Activated CD8-positive, alpha-beta T cell treated with anti-CD3 and anti-CD28 coated beads for 36 hours (primary cell): Measurements from ENCODE around the gene IKZF1. TPM values are rescaled to one million over a fixed set of nuclear protein-coding genes. Genes with fewer than 3 reads are reported as not detected.
A peak's percentile ranks its signal among the peaks of the same experiment; 100 is the strongest.

Experiments
- ATAC-seq: fragments of 200-7000 bp; cut with Tn5 transposase; one replicate; pipeline ENCODE4 v1.10.0; 2021; ENCODE audit warnings: mild to moderate bottlenecking, moderate library complexity
- CTCF ChIA-PET: fragments of 350-600 bp; sonication (Branson Sonifier 250); formaldehyde crosslinking; loops from one replicate; lab custom pipeline; 2021; ENCODE audit warnings: antibody characterized with exemption; lab: Charles Lee
- POLR2A ChIA-PET: fragments of 350-600 bp; sonication (Branson Sonifier 250); formaldehyde crosslinking; loops from one replicate; lab custom pipeline; 2021; ENCODE audit warnings: antibody characterized with exemption; lab: Charles Lee
- DNase-seq: peaks from one replicate; pipeline ENCODE4 v3.0.0-alpha.2; 2020
- H3K27ac Mint-ChIP-seq: one replicate; pipeline ENCODE4 v1.8.0; 2021; ENCODE audit warnings: mild to moderate bottlenecking, mixed read lengths
- H3K27me3 Mint-ChIP-seq: one replicate; pipeline ENCODE4 v1.8.0; 2021; ENCODE audit warnings: mixed read lengths
- H3K36me3 Mint-ChIP-seq: one replicate; pipeline ENCODE4 v1.8.0; 2021; ENCODE audit warnings: low read depth, mixed read lengths
- H3K4me1 Mint-ChIP-seq: one replicate; pipeline ENCODE4 v1.8.0; 2021; ENCODE audit warnings: low read depth, mixed read lengths
- H3K4me3 Mint-ChIP-seq: one replicate; pipeline ENCODE4 v1.8.0; 2021; ENCODE audit warnings: mild to moderate bottlenecking, moderate library complexity, mixed read lengths
- H3K9me3 Mint-ChIP-seq: one replicate; pipeline ENCODE4 v1.8.0; 2021; ENCODE audit warnings: mixed read lengths
- CTCF ChIP-seq: fragments of 200-600 bp; IDR thresholded peaks from one replicate; pipeline ENCODE4 v1.8.0; 2022; ENCODE audit warnings: antibody characterized with exemption, mild to moderate bottlenecking
- intact Hi-C: fragments of 100-400 bp; cut with micrococcal nuclease; formaldehyde crosslinking; loops from one replicate; pipeline ENCODE4 v1.10.0; 2022
- total RNA-seq, 2 experiments: library from RNA; stranded (reverse); gene quantifications; one replicate each; pipeline ENCODE4 v1.2.3, GENCODE V29; 2021

The IKZF1 gene
- total RNA-seq, 2 experiments from 2014 or later, result 277 to 295 TPM

GRCh38 chr7:50449501-50449880 is 145.0 kb downstream of the IKZF1 start:
- H3K4me3 Mint-ChIP-seq, result peak overlapping the region; percentile 92

GRCh38 chr7:50449881-50450589 is 145.5 kb downstream of the IKZF1 start, which contains the start of gene FIGNL1:
FIGNL1 (minus strand) TSS chr7:50450350; CDS start chr7:50447287, 3,063 bp downstream.
- DNase-seq (peak; percentile 90), ATAC-seq (peak; percentile 89)
- peaks cover 42% of the 10 kb centered on the region for H3K4me1 Mint-ChIP-seq
- POLR2A ChIA-PET, result interaction anchor here (0.7 to 1.4 kb wide), 7 partner anchors 10 to 183 kb away, joined by 3 to 8 read pairs (median 4); no protein-coding TSS in a partner anchor
- intact Hi-C loops, result no loop called here
- peak within 1 kb of the TSS; percentile 96 for H3K27ac Mint-ChIP-seq
- no peaks in the 10 kb centered on the region for H3K27me3 Mint-ChIP-seq
- H3K36me3 Mint-ChIP-seq, result peaks cover 28% of the 10 kb centered on the region
- CTCF ChIA-PET, result interaction anchor here (1.0 to 6.9 kb wide), 4 partner anchors 18 to 357 kb away, joined by 4 to 36 read pairs (median 6); partner anchors contain the start of gene ZPBP
- H3K9me3 Mint-ChIP-seq, result no peaks in the 10 kb centered on the region
- TF ChIP-seq CTCF, result no peak
- peak within 1 kb of the TSS; percentile 92 for H3K4me3 Mint-ChIP-seq

More at GRCh38 chr7:50449501-50449880, 145.0 kb downstream of the IKZF1 start:
- POLR2A ChIA-PET, result interaction anchor here (0.7 to 1.4 kb wide), 7 partner anchors 9 to 183 kb away, joined by 3 to 8 read pairs (median 4); no protein-coding TSS in a partner anchor
- Mint-ChIP-seq H3K27me3 (no peaks in the 10 kb centered on the region), H3K4me1 (peaks cover 44% of the 10 kb centered on the region), H3K9me3 (no peaks in the 10 kb centered on the region), H3K36me3 (peaks cover 30% of the 10 kb centered on the region), H3K27ac (peak overlapping the region; percentile 96)
- ATAC-seq (no peak), DNase-seq (no peak)
- no peak for TF ChIP-seq CTCF
- intact Hi-C loops, result no loop called here
- CTCF ChIA-PET, result interaction anchor here (1.0 to 6.9 kb wide), 4 partner anchors 18 to 356 kb away, joined by 4 to 36 read pairs (median 6); partner anchors contain the start of gene ZPBP

GRCh38 chr7:50450590-50451032 is 146.1 kb downstream of the IKZF1 start:
- peak overlapping the region; percentile 92 for H3K4me3 Mint-ChIP-seq
- no peak for TF ChIP-seq CTCF
- intact Hi-C loops, result no loop called here
- POLR2A ChIA-PET, result interaction anchor here (1.3 to 1.4 kb wide), 3 partner anchors 10 to 131 kb away, joined by 3 to 5 read pairs (median 4); no protein-coding TSS in a partner anchor
- CTCF ChIA-PET, result interaction anchor here (1.1 to 6.9 kb wide), 3 partner anchors 17 to 358 kb away, joined by 5 to 36 read pairs (median 7); partner anchors contain the start of gene ZPBP
- peaks cover 37% of the 10 kb centered on the region for H3K4me1 Mint-ChIP-seq
- H3K36me3 Mint-ChIP-seq, result peaks cover 22% of the 10 kb centered on the region
- H3K27me3 Mint-ChIP-seq, result no peaks in the 10 kb centered on the region
- no peaks in the 10 kb centered on the region for H3K9me3 Mint-ChIP-seq
- ATAC-seq, result peak; percentile 14
- H3K27ac Mint-ChIP-seq, result peak overlapping the region; percentile 96
- DNase-seq, result peak; percentile 50

Other genes starting within 250 kb of the IKZF1 start
- gene ZPBP, start 211.5 kb upstream of the IKZF1 start, total RNA-seq, result under 1 TPM in 1 of 2 experiments, not detected in 1; 0.36 TPM
- 10 to 100 TPM; 46.8 to 47.2 TPM for gene FIGNL1, start 145.6 kb downstream of the IKZF1 start, total RNA-seq